ENCODE measurements around the gene GPR160. TPM values are rescaled to one million over a fixed set of nuclear protein-coding genes. Genes with fewer than 3 reads are reported as not detected.

Gene GPR160
- total and polyA plus RNA-seq, 8 donors, result 7.8 to 25.4 (median 13.2) TPM

DNA sequence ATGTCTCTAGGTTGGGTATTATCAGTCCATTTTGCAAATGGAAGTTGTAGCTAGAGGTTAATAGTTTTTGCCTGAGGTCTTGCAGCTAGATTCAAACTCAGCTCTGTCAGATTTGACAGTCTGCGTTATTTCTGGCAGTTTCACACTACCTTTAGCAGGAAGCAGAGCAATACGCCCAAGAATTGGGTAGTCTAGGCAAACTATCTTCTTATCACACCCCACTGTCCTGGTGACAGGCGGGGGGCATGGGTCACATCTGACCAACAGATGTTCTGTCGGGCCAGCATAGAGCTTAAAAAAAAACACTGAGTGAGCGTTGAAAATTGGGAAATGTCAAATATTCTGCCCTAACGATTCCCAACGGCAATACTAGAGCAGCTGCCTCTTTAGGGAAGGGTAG is 5.7 kb downstream of the GPR160 start:
- Histone ChIP-seq H3K4me3 (no peak overlapping the region), H3K27ac (peak overlapping the region in 1 of 2 donors; percentile 81), H3K9me3 (no peaks in the 10 kb centered on the region), H3K36me3 (no peaks in the 10 kb centered on the region), H3K27me3 (peaks cover 0 to 3% of the 10 kb centered on the region in 2 donors), H3K4me1 (peaks cover 0 to 36% of the 10 kb centered on the region in 2 donors)
- ATAC-seq (no peak), DNase-seq (no peak)
- TF ChIP-seq, protein P1, sequence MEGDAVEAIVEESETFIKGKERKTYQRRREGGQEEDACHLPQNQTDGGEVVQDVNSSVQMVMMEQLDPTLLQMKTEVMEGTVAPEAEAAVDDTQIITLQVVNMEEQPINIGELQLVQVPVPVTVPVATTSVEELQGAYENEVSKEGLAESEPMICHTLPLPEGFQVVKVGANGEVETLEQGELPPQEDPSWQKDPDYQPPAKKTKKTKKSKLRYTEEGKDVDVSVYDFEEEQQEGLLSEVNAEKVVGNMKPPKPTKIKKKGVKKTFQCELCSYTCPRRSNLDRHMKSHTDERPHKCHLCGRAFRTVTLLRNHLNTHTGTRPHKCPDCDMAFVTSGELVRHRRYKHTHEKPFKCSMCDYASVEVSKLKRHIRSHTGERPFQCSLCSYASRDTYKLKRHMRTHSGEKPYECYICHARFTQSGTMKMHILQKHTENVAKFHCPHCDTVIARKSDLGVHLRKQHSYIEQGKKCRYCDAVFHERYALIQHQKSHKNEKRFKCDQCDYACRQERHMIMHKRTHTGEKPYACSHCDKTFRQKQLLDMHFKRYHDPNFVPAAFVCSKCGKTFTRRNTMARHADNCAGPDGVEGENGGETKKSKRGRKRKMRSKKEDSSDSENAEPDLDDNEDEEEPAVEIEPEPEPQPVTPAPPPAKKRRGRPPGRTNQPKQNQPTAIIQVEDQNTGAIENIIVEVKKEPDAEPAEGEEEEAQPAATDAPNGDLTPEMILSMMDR (IDR thresholded peaks at IDR 0.05), result no peak
- intact Hi-C loops (cut with DNase I), result no loop called here

DNA sequence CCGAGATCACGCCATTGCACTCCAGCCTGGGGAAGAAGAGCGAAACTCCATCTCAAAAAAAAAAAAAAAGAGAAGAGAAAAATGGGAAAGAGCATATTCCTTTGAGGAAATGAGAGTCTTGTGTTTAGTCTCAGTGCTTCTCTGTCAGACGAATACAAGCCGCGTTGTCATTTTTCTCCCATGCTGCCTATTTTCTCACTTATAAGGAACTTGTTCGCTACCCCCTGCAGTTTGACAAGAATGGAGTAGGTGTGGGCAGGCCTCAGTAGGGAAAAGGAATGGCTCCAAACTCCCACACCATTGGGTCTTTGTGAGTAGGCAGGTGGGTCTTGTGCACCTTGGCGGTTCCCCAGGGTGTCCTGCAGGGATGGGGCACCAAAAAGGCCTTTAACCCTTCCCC is 6.5 kb downstream of the GPR160 start:
- Histone ChIP-seq H3K27me3 (no peaks in the 10 kb centered on the region), H3K4me1 (peaks cover 0 to 28% of the 10 kb centered on the region in 2 donors), H3K9me3 (no peaks in the 10 kb centered on the region), H3K36me3 (no peaks in the 10 kb centered on the region), H3K27ac (peak overlapping the region; percentile 63 to 81), H3K4me3 (no peak overlapping the region)
- intact Hi-C loops (cut with DNase I), result no loop called here
- TF ChIP-seq, protein P1 (IDR thresholded peaks at IDR 0.05), result no peak
- DNase-seq (no peak), ATAC-seq (no peak)

DNA sequence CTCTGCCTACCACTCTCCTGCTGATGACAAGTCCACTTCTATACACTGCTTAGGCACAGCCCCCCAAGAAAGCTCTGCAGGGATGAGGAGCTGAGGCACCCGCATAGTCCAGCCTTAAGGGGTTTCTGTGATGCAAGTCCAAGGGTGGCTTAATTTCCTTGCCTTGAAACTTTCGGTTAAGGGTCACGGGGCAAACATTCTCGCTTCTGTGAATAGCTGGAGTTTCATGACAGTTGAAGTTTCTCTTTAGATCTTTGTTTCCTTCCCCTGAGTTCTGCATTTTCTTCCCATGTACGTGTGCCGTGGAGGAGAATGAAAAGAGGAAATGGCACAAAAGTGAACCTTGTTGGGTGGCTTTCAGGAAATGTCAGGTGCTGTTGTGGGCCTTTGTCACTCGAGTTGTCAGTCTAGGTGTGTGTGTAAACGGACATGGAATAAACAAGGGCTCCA is 7.0 kb downstream of the GPR160 start:
- ATAC-seq (peak; percentile 10), DNase-seq (no peak)
- intact Hi-C loops (cut with DNase I), result no loop called here
- Histone ChIP-seq H3K36me3 (no peaks in the 10 kb centered on the region), H3K27ac (peak overlapping the region; percentile 63 to 81), H3K4me1 (peaks cover 0 to 28% of the 10 kb centered on the region in 2 donors), H3K4me3 (no peak overlapping the region), H3K9me3 (no peaks in the 10 kb centered on the region), H3K27me3 (no peaks in the 10 kb centered on the region)
- TF ChIP-seq, protein P1 (IDR thresholded peaks at IDR 0.05), result no peak

DNA sequence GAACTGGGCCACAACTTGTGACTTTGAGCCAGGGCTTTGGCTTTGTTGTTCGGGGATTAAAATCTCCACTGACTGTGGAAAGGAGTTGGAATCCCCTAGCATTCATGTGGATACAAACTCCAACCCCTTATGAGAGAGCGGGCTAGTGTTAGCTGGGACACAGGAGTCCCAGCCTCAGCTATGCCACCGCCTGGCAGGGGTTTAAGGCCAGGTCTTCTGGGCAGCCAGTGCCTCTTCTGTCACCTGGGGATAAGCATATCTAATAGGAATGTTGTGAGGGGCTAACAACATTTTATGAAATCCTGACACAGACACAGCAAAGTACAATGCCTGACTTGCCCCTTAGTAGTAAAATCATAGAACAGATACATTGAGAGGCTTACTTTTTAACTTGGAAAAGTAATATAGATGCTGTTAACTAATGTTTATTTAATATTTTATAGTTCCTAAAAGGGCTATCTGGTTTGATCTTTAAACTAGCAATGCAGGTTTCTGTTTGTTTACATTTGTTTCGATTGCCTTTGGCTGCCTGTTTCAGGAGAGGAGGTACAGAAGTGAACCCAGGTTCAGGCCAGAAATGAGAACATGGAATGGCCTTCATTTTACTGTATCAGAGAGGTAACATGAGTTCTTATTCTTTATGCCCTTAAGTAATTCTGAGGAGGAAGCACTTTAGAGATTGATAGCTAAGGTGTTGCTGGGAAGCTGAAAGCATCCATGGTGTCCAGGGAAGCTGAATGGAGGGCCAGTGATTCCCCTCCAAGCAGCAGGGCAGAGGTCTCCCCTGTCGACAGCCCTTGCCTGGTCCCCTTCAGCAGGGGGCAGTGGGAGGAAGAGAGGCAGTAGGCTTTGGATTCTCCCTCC is 8.7 kb downstream of the GPR160 start:
- Histone ChIP-seq H3K4me3 (no peak overlapping the region), H3K27ac (peak overlapping the region; percentile 63 to 81), H3K9me3 (no peaks in the 10 kb centered on the region), H3K36me3 (no peaks in the 10 kb centered on the region), H3K27me3 (no peaks in the 10 kb centered on the region), H3K4me1 (peaks cover 0 to 32% of the 10 kb centered on the region in 2 donors)
- TF ChIP-seq, protein P1 (IDR thresholded peaks at IDR 0.05), result no peak
- ATAC-seq (peak; percentile 36), DNase-seq (peak in 1 of 4 donors; percentile 41)
- intact Hi-C loops (cut with DNase I), result no loop called here

DNA sequence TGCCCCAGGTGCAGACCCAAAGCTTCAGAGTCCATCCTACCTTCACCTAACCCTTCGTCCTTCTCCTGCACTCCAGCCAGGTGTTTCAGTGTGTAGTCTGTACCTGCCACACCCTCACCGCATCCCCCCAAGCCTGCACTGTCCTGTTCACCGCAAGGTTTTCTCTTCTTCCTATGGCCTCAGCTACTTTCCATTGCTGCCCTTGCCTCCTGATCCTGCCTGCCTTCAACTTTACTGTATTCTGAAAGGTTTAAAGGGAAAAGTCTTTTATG is 9.3 kb downstream of the GPR160 start:
- H3K4me1 ChIP-seq, result peaks cover 0 to 32% of the 10 kb centered on the region in 2 donors
- TF ChIP-seq, protein P1 (IDR thresholded peaks at IDR 0.05), result no peak
- H3K9me3 ChIP-seq, result no peaks in the 10 kb centered on the region
- no peaks in the 10 kb centered on the region for H3K36me3 ChIP-seq
- intact Hi-C loops (cut with DNase I), result no loop called here
- peak overlapping the region; percentile 63 to 81 for H3K27ac ChIP-seq
- no peak overlapping the region for H3K4me3 ChIP-seq
- no peaks in the 10 kb centered on the region for H3K27me3 ChIP-seq
- no peak for DNase-seq
- ATAC-seq, result no peak
